Spleen (tissue), 7 donors: Measurements from ENCODE around the gene USP34.

Source experiments
- POLR2A ChIP-seq, 3 donors: fragments of 450-650 bp; IDR thresholded peaks; one replicate each; pipeline ENCODE4 v1.5.1; 2017; ENCODE audit warnings: antibody characterized with exemption in 3 of 3, mild to moderate bottlenecking in 1 of 3
- POLR2AphosphoS5 ChIP-seq, 3 donors: sonication (generic); formaldehyde crosslinking; IDR thresholded peaks; one replicate each; pipeline ENCODE4 v1.5.1; 2017; ENCODE audit warnings: antibody characterized with exemption in 3 of 3
- TF ChIP-seq, protein P1 (sequence below), 11 experiments: fragments of 200-600 bp in 7 of 11; fragments of 450-650 bp in 4 of 11; sonication (generic) in 4 of 11; IDR thresholded peaks in 8 of 11; conservative IDR thresholded peaks in 3 of 11; 1 replicate in 7 of 11; 2 replicates in 4 of 11; pipeline versions ENCODE4 v1.4.0 to v1.8.0; 2016 to 2021; ENCODE audit warnings: antibody characterized with exemption in 11 of 11, inconsistent platforms in 4 of 11, mild to moderate bottlenecking in 1 of 11
- donor health status: DM: no; HTN: no; CAD: no; lungs with moderate emphysema.
- donor health status: DM: no; HTN: no; CAD: no.
- donor health status: DM: no; HTN: no; CAD: no.

DNA sequence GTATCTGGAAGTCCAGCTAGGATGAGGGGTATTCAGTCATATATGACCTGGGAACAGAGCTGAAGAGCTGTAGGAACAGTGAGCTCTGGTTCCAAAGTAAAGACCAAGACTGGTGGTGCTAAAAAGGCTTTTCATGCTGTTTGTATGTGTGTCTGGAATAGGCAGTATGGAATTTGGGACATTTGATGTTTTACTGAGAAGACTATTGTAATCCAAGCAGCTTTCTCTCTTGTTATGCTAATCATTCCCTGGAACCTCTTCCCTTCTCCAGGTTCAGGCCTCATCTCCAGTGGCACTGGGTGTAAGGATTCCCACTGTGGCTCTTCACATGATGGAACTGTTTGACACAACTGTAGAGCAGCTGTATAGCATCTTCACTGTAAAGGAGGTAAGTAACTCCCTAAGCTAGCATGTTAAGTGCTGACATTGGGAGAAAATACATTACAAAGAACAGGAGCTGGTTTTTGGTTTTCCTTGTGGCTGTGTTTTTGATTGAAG is 285.6 kb downstream of the USP34 start:
- TF ChIP-seq POLR2AphosphoS5 (IDR thresholded peaks at IDR 0.05) (no peak), POLR2A (IDR thresholded peaks at IDR 0.05) (no peak)
- TF ChIP-seq, protein P1, sequence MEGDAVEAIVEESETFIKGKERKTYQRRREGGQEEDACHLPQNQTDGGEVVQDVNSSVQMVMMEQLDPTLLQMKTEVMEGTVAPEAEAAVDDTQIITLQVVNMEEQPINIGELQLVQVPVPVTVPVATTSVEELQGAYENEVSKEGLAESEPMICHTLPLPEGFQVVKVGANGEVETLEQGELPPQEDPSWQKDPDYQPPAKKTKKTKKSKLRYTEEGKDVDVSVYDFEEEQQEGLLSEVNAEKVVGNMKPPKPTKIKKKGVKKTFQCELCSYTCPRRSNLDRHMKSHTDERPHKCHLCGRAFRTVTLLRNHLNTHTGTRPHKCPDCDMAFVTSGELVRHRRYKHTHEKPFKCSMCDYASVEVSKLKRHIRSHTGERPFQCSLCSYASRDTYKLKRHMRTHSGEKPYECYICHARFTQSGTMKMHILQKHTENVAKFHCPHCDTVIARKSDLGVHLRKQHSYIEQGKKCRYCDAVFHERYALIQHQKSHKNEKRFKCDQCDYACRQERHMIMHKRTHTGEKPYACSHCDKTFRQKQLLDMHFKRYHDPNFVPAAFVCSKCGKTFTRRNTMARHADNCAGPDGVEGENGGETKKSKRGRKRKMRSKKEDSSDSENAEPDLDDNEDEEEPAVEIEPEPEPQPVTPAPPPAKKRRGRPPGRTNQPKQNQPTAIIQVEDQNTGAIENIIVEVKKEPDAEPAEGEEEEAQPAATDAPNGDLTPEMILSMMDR (IDR thresholded peaks at IDR 0.05 in 8 of 11, conservative IDR thresholded peaks at IDR 0.05 in 3 of 11): no peak
